KMS-11 (cell line): ENCODE results near the gene DENND5B.

ENCODE experiments used
- H2AFZ ChIP-seq: fragments of 200-600 bp; sonication (generic); 2 replicates; pipeline ENCODE4 v1.6.1; 2016; ENCODE audit warnings: antibody characterized with exemption, mixed run types, low read depth
- H3K27ac ChIP-seq: fragments of 200-600 bp; sonication (generic); 2 replicates; pipeline ENCODE4 v1.6.1; 2016; ENCODE audit warnings: mild to moderate bottlenecking, mixed run types
- H3K27me3 ChIP-seq: fragments of 200-600 bp; sonication (generic); 2 replicates; pipeline ENCODE4 v1.6.1; 2017; ENCODE audit warnings: mild to moderate bottlenecking, low read depth, mixed run types, moderate library complexity; ENCODE audit not compliant: insufficient read depth
- H3K36me3 ChIP-seq: fragments of 200-600 bp; sonication (generic); 2 replicates; pipeline ENCODE4 v1.6.1; 2017; ENCODE audit warnings: mild to moderate bottlenecking, mixed run types; ENCODE audit not compliant: insufficient read depth
- H3K4me1 ChIP-seq: fragments of 200-600 bp; sonication (generic); 2 replicates; pipeline ENCODE4 v1.6.1; 2016; ENCODE audit warnings: mild to moderate bottlenecking, low read depth, mixed run types; ENCODE audit not compliant: poor library complexity, severe bottlenecking
- H3K4me2 ChIP-seq: fragments of 200-600 bp; sonication (generic); 2 replicates; pipeline ENCODE4 v1.7.0; 2016; ENCODE audit warnings: mild to moderate bottlenecking, mixed run types
- H3K4me3 ChIP-seq: fragments of 200-600 bp; sonication (generic); IDR thresholded peaks from 2 replicates; pipeline ENCODE4 v1.6.1; 2017; ENCODE audit warnings: low read depth, low read length, mixed read lengths; ENCODE audit not compliant: insufficient read depth
- H3K79me2 ChIP-seq: fragments of 200-600 bp; sonication (generic); 2 replicates; pipeline ENCODE4 v1.6.1; 2016; ENCODE audit warnings: low read depth, mixed run types; ENCODE audit not compliant: insufficient read depth
- H3K9ac ChIP-seq: fragments of 200-600 bp; sonication (generic); 2 replicates; pipeline ENCODE4 v1.6.1; 2016; ENCODE audit warnings: mild to moderate bottlenecking, mixed run types
- H4K20me1 ChIP-seq: fragments of 200-600 bp; sonication (generic); 2 replicates; pipeline ENCODE4 v1.6.1; 2016; ENCODE audit warnings: mild to moderate bottlenecking, mixed run types; ENCODE audit not compliant: insufficient read depth
- TF ChIP-seq, protein P1 (sequence below): fragments of 200-600 bp; sonication (generic); conservative IDR thresholded peaks from 2 replicates; pipeline ENCODE4 v1.6.1; 2017; ENCODE audit warnings: low read depth, mild to moderate bottlenecking, antibody characterized with exemption, low read length, moderate library complexity, mixed read lengths

DENND5B gene

GRCh38 chr12:31470459-31470858 lies 120.5 kb downstream of the DENND5B start:
- Histone ChIP-seq H4K20me1 (no peaks in the 10 kb centered on the region), H3K27me3 (no peaks in the 10 kb centered on the region), H3K36me3 (no peaks in the 10 kb centered on the region), H3K9ac (no peak overlapping the region), H3K4me3 (no peak overlapping the region), H3K79me2 (no peaks in the 10 kb centered on the region), H3K27ac (no peak overlapping the region), H3K4me1 (no peaks in the 10 kb centered on the region), H3K4me2 (no peak overlapping the region), H2AFZ (no peak overlapping the region)
- TF ChIP-seq, protein P1, sequence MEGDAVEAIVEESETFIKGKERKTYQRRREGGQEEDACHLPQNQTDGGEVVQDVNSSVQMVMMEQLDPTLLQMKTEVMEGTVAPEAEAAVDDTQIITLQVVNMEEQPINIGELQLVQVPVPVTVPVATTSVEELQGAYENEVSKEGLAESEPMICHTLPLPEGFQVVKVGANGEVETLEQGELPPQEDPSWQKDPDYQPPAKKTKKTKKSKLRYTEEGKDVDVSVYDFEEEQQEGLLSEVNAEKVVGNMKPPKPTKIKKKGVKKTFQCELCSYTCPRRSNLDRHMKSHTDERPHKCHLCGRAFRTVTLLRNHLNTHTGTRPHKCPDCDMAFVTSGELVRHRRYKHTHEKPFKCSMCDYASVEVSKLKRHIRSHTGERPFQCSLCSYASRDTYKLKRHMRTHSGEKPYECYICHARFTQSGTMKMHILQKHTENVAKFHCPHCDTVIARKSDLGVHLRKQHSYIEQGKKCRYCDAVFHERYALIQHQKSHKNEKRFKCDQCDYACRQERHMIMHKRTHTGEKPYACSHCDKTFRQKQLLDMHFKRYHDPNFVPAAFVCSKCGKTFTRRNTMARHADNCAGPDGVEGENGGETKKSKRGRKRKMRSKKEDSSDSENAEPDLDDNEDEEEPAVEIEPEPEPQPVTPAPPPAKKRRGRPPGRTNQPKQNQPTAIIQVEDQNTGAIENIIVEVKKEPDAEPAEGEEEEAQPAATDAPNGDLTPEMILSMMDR = no peak

GRCh38 chr12:31466768-31467167 lies 124.2 kb downstream of the DENND5B start:
- Histone ChIP-seq H2AFZ (no peak overlapping the region), H3K4me3 (no peak overlapping the region), H3K4me1 (no peaks in the 10 kb centered on the region), H3K36me3 (no peaks in the 10 kb centered on the region), H4K20me1 (no peaks in the 10 kb centered on the region), H3K79me2 (no peaks in the 10 kb centered on the region), H3K27ac (no peak overlapping the region), H3K9ac (no peak overlapping the region), H3K4me2 (no peak overlapping the region), H3K27me3 (no peaks in the 10 kb centered on the region)
- TF ChIP-seq, protein P1 = no peak

DNA sequence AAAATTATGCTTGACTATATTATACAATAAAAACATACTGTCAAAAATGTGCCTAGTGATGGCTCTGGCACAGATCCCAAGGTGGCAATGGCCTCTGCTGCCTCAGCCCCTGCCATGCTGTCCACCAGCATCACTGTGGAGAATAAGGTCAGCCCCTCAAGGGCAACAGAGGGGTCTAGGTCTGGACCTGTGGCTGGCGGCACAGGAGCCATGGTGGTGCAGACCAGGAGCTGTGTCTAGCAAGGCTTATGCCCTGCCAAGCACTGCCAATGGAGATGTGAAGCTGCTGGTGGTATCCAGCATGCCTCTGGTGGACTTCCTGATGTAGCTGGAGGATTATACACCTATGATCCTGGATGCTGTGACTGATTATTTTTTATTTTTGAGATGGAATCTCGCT lies 125.9 kb downstream of the DENND5B start:
- H4K20me1 ChIP-seq = no peaks in the 10 kb centered on the region
- H3K36me3 ChIP-seq = no peaks in the 10 kb centered on the region
- no peak overlapping the region for H3K4me2 ChIP-seq
- TF ChIP-seq, protein P1 = no peak
- no peaks in the 10 kb centered on the region for H3K79me2 ChIP-seq
- no peaks in the 10 kb centered on the region for H3K27me3 ChIP-seq
- no peak overlapping the region for H2AFZ ChIP-seq
- H3K27ac ChIP-seq = no peak overlapping the region
- no peaks in the 10 kb centered on the region for H3K4me1 ChIP-seq
- H3K4me3 ChIP-seq = no peak overlapping the region
- H3K9ac ChIP-seq = no peak overlapping the region

GRCh38 chr12:31460024-31460423 lies 130.9 kb downstream of the DENND5B start:
- TF ChIP-seq, protein P1 = no peak
- H3K79me2 ChIP-seq = no peaks in the 10 kb centered on the region
- no peak overlapping the region for H3K27ac ChIP-seq
- no peaks in the 10 kb centered on the region for H3K27me3 ChIP-seq
- H3K4me2 ChIP-seq = no peak overlapping the region
- no peaks in the 10 kb centered on the region for H3K36me3 ChIP-seq
- H3K9ac ChIP-seq = no peak overlapping the region
- no peaks in the 10 kb centered on the region for H3K4me1 ChIP-seq
- no peak overlapping the region for H3K4me3 ChIP-seq
- no peaks in the 10 kb centered on the region for H4K20me1 ChIP-seq
- no peak overlapping the region for H2AFZ ChIP-seq
